GM19193 (cell line): ENCODE measurements around the gene PGAP6.

Experiments used
- POLR2A ChIP-seq: IDR thresholded peaks from 4 replicates; pipeline ENCODE4 v1.6.1; 2011; ENCODE audit not compliant: insufficient read depth, insufficient read length; ENCODE audit errors: extremely low read depth

Gene PGAP6

GRCh38 chr16:321532-321931 is 60.2 kb downstream of the PGAP6 start:
- TF ChIP-seq POLR2A, result no peak
